Measurements from ENCODE around the gene LAD1. TPM values are rescaled to one million over a fixed set of nuclear protein-coding genes. Genes with fewer than 3 reads are reported as not detected.

The LAD1 gene
- total and polyA plus RNA-seq, 4 donors = 17.8 to 63.8 (median 38.7) TPM

DNA sequence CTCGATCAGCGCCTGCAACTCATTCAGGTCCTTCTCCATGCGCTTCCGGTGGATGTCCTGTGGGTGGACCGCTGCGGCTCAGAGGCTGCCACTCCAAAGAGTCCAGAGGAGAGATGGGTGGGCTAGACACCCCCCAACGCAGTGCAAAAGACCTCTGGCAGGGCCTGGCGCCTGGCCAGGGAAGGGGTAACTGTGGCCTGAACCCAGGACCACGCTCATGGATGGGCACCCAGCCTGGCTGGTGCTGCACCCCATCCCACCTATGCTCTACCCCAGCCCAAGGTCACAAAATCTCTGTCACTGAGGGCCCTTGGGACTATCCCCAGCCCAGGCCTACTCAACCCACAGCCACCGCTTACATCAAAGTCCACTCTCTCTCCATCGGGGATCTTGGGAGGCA, 33.9 kb downstream of the LAD1 start:
- 81 to 92% methylated on average over 11 of the region's 11 CpGs for WGBS, 2 donors
- no peak for DNase-seq

DNA sequence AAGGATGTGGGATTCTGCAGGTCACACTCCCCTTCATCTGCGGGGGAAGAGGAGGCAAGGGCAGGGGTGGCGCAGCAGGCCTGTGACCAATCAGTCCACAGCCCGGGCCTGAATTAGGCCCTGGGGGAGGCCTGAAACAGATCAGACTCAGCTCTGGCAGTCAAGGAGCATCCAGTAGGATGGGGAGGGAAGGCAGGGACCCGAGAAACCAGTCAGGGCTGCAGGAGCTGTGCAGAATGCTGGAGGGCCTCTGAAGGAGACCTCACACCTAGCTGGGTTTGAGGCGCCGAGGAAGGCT, 34.4 kb downstream of the LAD1 start:
- Histone ChIP-seq H3K9ac (ENCODE audit: insufficient read depth in 1 of 2, low read length in 2 of 2) (no peak overlapping the region), H3K9me3 (ENCODE audit: control insufficient read depth in 4 of 4, insufficient read depth in 3 of 4, low read length in 3 of 4) (no peaks in the 10 kb centered on the region), H3K27ac (ENCODE audit: low read depth in 1 of 2, low read length in 1 of 2) (no peak overlapping the region), H3K36me3 (ENCODE audit: control insufficient read depth in 4 of 4, insufficient read depth in 4 of 4, low read length in 4 of 4) (peaks cover 0 to 2% (median 0%) of the 10 kb centered on the region in 4 donors), H3K4me1 (ENCODE audit: control insufficient read depth in 5 of 5, insufficient read depth in 5 of 5, low read length in 5 of 5) (no peaks in the 10 kb centered on the region), H3K4me3 (no peak overlapping the region), H3K27me3 (ENCODE audit: control insufficient read depth in 3 of 3, insufficient read depth in 3 of 3, low read length in 2 of 3) (no peaks in the 10 kb centered on the region)
- WGBS, 2 donors = 88 to 94% methylated on average over 6 of the region's 6 CpGs
- TF ChIP-seq, protein P1, sequence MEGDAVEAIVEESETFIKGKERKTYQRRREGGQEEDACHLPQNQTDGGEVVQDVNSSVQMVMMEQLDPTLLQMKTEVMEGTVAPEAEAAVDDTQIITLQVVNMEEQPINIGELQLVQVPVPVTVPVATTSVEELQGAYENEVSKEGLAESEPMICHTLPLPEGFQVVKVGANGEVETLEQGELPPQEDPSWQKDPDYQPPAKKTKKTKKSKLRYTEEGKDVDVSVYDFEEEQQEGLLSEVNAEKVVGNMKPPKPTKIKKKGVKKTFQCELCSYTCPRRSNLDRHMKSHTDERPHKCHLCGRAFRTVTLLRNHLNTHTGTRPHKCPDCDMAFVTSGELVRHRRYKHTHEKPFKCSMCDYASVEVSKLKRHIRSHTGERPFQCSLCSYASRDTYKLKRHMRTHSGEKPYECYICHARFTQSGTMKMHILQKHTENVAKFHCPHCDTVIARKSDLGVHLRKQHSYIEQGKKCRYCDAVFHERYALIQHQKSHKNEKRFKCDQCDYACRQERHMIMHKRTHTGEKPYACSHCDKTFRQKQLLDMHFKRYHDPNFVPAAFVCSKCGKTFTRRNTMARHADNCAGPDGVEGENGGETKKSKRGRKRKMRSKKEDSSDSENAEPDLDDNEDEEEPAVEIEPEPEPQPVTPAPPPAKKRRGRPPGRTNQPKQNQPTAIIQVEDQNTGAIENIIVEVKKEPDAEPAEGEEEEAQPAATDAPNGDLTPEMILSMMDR (IDR thresholded peaks at IDR 0.05; ENCODE audit: control extremely low read depth, extremely low read depth) = no peak
- DNase-seq = no peak
- no peak for ATAC-seq (ENCODE audit: insufficient read depth, low FRiP score)

More for the DNA sequence above, 33.9 kb downstream of the LAD1 start:
- Histone ChIP-seq H3K36me3 (ENCODE audit: control insufficient read depth in 4 of 4, insufficient read depth in 4 of 4, low read length in 4 of 4) (peaks cover 0 to 2% (median 0%) of the 10 kb centered on the region in 4 donors), H3K9ac (ENCODE audit: insufficient read depth in 1 of 2, low read length in 2 of 2) (no peak overlapping the region), H3K4me1 (ENCODE audit: control insufficient read depth in 5 of 5, insufficient read depth in 5 of 5, low read length in 5 of 5) (no peaks in the 10 kb centered on the region), H3K27ac (ENCODE audit: low read depth in 1 of 2, low read length in 1 of 2) (no peak overlapping the region), H3K4me3 (no peak overlapping the region), H3K27me3 (ENCODE audit: control insufficient read depth in 3 of 3, insufficient read depth in 3 of 3, low read length in 2 of 3) (no peaks in the 10 kb centered on the region), H3K9me3 (ENCODE audit: control insufficient read depth in 4 of 4, insufficient read depth in 3 of 4, low read length in 3 of 4) (no peaks in the 10 kb centered on the region)
- TF ChIP-seq, protein P1 (IDR thresholded peaks at IDR 0.05; ENCODE audit: control extremely low read depth, extremely low read depth) = no peak
- ATAC-seq (ENCODE audit: insufficient read depth, low FRiP score) = no peak

DNA sequence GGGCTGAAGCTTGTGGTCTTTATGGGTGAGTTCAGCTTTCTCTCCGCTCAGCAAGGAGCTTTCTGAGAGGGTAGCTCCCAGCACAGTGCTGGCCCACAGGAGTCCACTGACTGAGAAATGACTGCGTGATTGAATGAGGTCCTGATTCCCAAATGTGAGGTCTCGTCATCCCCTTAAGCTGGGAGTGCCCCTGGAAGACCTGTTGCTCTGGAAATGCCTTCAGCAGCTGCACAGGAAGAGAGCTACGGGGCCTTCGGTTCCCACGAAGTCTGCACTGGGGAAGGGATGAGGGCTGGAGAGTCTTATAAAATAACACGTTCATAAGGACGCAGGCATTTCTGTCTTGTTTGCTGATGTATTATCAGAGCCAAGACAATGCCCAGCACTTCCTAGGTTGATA, 35.7 kb downstream of the LAD1 start:
- H3K9ac ChIP-seq (ENCODE audit: insufficient read depth in 1 of 2, low read length in 2 of 2) = no peak overlapping the region
- no peaks in the 10 kb centered on the region for H3K27me3 ChIP-seq (ENCODE audit: control insufficient read depth in 3 of 3, insufficient read depth in 3 of 3, low read length in 2 of 3)
- DNase-seq (no peak), ATAC-seq (ENCODE audit: insufficient read depth, low FRiP score) (no peak)
- WGBS, 2 donors = 52 to 62% methylated on average over 8 of the region's 8 CpGs
- H3K9me3 ChIP-seq (ENCODE audit: control insufficient read depth in 4 of 4, insufficient read depth in 3 of 4, low read length in 3 of 4) = no peaks in the 10 kb centered on the region
- no peak overlapping the region for H3K27ac ChIP-seq (ENCODE audit: low read depth in 1 of 2, low read length in 1 of 2)
- TF ChIP-seq, protein P1 (IDR thresholded peaks at IDR 0.05; ENCODE audit: control extremely low read depth, extremely low read depth) = no peak
- H3K4me3 ChIP-seq = no peak overlapping the region
- H3K4me1 ChIP-seq (ENCODE audit: control insufficient read depth in 5 of 5, insufficient read depth in 5 of 5, low read length in 5 of 5) = no peaks in the 10 kb centered on the region
- H3K36me3 ChIP-seq (ENCODE audit: control insufficient read depth in 4 of 4, insufficient read depth in 4 of 4, low read length in 4 of 4) = peaks cover 0 to 2% (median 0%) of the 10 kb centered on the region in 4 donors

DNA sequence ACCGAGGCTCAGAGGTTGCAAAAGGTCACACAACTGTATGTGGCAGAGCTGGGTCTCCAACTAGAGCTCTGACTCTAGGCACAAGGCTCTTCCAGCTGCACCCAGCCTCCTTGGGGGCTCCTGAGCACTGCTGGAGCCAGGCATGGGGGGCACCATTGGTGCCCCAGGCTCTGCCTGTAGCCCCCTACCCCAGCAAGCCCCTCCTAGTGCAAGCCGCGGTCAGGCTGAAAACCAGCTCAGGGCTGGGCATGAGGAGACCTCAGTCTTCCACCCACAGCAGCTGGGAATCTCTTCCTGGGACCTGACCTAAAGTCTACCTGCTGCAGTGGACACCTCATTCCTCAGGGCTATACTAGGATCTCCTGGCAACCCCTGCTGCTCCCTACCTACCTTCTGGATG, 36.2 kb downstream of the LAD1 start:
- no peak overlapping the region for H3K4me3 ChIP-seq
- no peak overlapping the region for H3K27ac ChIP-seq (ENCODE audit: low read depth in 1 of 2, low read length in 1 of 2)
- no peak overlapping the region for H3K9ac ChIP-seq (ENCODE audit: insufficient read depth in 1 of 2, low read length in 2 of 2)
- H3K36me3 ChIP-seq (ENCODE audit: control insufficient read depth in 4 of 4, insufficient read depth in 4 of 4, low read length in 4 of 4) = peaks cover 0 to 2% (median 0%) of the 10 kb centered on the region in 4 donors
- TF ChIP-seq, protein P1 (IDR thresholded peaks at IDR 0.05; ENCODE audit: control extremely low read depth, extremely low read depth) = no peak
- ATAC-seq (ENCODE audit: insufficient read depth, low FRiP score) (no peak), DNase-seq (no peak)
- no peaks in the 10 kb centered on the region for H3K9me3 ChIP-seq (ENCODE audit: control insufficient read depth in 4 of 4, insufficient read depth in 3 of 4, low read length in 3 of 4)
- WGBS, 2 donors = 92 to 97% methylated on average over 3 of the region's 3 CpGs
- peaks cover 0 to 5% (median 0%) of the 10 kb centered on the region in 5 donors for H3K4me1 ChIP-seq (ENCODE audit: control insufficient read depth in 5 of 5, insufficient read depth in 5 of 5, low read length in 5 of 5)
- no peaks in the 10 kb centered on the region for H3K27me3 ChIP-seq (ENCODE audit: control insufficient read depth in 3 of 3, insufficient read depth in 3 of 3, low read length in 2 of 3)
